Hematopoietic multipotent progenitor cell treated with erythropoietin and hydrocortisone succinate and interleukin-3 and kit ligand, for 15 days (in vitro differentiated cells): ENCODE results near the gene RAP1GAP2.
"Not testable (repeated sequence)": the region's sequence is repeated elsewhere in the genome, so short reads cannot be mapped to it uniquely, and the experiment has no call there.

Experiments used
- DNase-seq: peaks from one replicate; pipeline ENCODE4 v3.0.0-alpha.2; 2015; ENCODE audit warnings: low spot score

RAP1GAP2 gene

DNA sequence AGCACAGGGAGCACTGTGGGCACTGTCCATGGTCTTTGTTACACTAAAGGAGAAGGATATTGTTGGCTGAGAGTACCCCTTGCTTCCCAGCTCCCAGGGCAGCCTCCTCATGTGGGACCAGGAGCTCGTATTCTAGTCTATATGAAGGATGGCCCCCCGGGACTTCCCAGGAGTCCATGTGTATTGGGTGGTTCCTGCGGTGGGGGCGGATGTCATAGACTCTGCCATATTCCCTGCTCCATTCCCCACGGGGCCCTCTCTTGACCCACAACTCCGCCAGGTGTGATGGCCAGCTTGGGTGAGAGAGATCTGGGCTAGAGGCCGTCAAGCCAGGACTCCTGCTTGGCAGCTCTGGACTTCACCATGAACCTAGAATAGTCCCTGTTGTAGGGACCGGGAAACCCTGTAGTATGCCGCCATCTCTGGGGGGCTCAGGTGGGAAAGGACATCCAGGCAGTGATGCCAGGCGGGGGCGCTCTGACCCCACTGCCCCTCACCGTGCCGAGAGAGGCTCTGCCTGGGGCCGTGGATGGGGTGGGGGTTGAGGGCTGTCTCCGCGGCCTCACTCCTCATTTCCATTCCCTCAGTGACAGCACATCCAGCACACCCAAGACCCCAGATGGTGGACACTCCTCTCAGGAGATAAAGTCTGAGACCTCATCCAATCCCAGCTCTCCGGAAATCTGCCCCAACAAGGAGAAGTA is 229.3 kb downstream of the RAP1GAP2 start:
- no peak for DNase-seq

DNA sequence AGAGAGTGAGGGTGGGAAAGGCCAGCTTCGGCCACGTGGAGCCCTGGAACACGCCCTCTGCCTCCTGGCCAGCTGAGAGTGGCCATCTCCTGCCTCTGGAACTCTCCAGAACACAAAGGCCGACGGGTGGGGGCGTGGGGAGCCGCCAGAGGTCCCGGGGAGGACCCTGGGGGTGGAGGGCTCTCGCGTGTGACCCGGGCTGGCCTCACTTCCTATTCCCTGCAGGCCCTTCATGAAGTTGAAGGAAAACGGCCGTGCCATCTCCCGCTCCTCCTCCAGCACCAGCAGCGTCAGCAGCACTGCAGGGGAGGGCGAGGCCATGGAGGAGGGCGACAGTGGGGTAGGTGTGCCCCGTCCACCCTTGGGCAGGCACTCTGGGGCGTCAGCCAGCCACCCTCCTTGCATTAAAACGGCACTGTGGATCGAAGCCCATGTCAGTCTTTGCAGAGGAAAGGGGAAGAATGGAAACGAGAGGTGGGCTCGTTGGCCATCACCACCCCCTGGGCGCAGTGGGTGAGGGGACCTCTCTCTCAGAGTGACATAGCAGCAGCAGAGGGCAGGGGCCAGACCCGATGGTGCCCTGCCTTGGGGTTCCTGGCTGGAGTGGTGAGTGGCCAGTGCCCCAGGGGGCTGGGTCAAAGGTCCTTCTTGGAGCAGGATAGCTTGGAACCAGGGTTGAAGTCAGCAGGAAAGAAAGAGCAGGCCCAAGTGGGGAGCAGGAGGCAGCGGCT is 230.1 kb downstream of the RAP1GAP2 start:
- DNase-seq: no peak

DNA sequence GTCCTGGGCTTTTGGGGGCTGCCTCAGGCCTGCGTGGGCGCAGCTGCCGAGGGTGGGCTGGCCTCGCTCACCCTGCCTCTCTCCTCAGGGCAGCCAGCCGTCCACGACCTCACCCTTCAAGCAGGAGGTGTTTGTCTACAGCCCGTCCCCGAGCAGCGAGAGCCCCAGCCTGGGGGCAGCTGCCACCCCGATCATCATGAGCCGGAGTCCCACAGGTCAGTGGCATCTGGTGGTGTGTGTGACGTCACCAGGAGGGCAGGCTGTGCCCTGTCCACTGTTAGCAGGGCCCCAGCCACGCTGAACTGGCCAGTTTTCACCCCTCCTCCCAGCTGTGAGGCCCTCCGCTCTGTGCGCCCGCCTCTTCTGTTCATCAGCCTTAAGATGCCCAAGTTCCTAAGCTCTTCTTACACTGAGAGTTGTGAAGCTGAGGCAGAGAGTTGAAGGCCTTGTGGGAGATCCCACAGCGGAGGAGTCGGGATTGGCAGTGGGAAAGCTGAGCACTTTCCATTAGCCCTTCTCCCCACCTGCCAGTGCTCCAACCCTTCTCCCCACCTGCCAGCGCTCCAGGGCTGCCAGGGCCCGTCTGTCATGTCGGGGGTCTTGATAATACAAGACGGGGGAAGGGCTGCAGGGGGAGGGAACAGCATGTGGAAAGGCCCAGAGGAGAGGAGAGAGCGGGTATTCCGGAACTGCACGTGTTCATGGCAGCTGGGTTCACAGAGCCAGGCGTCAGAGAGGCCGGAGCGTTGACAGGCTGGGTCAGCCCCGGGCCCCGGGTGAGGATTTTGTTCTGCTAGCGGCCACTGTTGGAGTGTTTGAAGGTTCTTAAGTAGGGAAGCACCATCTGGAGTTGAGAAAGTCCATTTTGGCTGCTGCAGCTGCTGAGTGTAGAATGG is 230.9 kb downstream of the RAP1GAP2 start:
- DNase-seq: no peak

DNA sequence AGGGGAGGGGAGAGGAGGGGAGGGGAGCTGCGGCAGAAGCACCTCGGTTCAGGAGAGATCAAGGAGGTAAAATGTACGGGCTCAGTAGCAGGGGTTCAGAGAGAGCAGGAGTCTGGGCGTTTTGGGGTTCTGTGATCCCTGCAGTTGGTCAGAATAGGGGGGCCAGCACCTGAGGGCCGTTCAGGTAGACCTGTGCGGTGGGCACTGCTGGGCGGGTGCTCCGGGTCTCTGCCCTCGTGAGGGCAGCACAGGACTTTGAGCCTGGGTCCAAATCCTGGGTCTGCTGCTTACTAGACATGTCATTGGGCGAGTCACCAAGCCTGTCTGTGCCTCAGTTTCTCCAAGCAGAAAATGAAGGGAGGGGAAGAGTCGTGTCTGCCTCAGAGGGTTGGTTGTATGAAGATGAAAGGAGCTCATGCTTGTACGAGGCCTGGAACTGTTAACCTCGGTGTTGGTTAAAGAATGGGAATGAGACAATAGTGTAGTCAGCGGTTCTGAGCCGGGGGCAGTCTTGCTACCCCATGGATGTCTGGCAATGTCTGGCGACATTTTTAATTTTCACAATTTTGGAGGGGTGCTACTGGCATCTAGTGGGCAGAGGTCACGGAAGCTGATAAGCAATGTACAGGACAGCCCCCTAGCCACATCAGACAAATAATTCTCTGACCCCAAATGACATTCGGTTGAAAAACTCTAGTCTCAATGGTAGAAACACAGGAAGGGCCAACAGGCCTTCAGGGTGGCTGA is 231.7 kb downstream of the RAP1GAP2 start:
- no peak for DNase-seq

DNA sequence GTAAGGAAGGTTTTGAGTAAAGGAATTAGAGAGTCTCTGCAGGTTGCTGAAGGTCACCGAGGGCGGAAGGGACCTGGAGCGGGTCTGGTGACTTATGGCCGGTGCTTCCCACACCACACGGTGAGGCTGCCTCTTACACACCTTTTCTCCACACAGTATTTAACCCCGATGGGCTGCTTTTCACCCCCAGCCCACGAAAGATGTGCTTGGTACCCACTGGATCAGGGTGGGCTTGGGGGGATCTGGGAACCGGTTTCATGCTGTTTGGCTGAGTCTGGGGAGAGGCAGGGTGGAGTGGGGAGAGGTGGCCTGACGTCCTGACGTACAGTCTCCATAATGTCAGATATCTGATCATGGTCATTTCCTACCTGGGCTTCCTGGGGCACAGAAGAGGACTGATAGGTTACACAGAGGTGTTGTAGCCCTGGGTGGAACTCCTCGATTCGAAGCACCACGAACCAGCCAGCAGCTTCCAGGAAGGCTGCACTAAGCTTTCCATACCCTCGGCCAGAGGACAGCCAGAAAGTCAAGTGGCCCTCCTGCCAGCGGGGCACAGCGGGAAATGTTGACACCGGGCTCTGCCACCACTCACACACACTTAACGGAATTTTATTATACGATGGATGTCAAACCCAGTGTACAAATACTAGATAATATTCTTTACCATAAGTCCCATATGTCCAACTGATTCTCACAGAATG is 233.1 kb downstream of the RAP1GAP2 start:
- no peak for DNase-seq

DNA sequence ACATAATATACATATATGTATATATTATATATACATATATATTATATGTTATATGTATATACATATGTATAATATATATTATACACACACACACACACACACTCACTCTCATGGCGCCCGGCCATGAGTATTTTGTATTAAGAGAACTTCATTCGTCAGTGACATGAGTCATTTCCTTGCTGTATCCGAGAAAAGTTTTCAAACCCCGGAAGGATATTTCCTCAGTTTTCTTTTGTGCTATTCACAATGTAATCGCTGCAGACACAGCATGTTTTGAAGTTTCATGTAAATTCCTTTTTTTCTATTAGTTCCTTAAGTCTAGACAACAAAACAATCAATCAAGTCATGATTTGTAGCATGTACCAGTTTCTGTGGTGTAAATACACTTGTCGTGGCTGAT is 233.9 kb downstream of the RAP1GAP2 start:
- no peak for DNase-seq

DNA sequence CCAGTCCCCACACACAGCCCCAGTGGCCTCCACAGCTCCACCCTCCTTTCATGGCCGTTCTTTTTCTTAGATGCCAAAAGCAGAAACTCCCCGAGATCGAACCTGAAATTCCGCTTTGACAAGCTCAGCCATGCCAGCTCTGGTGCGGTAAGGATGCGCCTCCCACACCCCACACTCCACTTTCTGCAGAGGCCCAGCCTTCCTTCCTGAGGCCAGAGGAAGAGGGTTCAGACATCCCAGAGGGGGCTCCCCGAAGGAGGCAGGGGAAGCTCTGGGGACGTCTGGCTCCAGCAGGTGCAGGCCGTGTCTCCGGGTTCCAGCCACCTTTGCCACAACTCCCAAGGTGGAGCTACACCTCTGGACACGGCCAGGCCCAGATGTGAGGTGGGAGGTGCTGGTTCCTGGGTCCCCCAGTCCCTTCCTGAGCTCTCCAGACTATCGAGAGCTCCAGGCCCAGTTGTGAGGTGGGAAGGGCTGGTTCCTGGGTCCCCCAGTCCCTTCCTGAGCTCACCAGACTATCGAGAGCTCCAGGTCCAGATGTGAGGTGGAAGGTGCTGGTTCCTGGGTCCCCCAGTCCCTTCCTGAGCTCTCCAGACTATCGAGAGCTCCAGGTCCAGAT is 234.7 kb downstream of the RAP1GAP2 start:
- not testable (repeated sequence) for DNase-seq

DNA sequence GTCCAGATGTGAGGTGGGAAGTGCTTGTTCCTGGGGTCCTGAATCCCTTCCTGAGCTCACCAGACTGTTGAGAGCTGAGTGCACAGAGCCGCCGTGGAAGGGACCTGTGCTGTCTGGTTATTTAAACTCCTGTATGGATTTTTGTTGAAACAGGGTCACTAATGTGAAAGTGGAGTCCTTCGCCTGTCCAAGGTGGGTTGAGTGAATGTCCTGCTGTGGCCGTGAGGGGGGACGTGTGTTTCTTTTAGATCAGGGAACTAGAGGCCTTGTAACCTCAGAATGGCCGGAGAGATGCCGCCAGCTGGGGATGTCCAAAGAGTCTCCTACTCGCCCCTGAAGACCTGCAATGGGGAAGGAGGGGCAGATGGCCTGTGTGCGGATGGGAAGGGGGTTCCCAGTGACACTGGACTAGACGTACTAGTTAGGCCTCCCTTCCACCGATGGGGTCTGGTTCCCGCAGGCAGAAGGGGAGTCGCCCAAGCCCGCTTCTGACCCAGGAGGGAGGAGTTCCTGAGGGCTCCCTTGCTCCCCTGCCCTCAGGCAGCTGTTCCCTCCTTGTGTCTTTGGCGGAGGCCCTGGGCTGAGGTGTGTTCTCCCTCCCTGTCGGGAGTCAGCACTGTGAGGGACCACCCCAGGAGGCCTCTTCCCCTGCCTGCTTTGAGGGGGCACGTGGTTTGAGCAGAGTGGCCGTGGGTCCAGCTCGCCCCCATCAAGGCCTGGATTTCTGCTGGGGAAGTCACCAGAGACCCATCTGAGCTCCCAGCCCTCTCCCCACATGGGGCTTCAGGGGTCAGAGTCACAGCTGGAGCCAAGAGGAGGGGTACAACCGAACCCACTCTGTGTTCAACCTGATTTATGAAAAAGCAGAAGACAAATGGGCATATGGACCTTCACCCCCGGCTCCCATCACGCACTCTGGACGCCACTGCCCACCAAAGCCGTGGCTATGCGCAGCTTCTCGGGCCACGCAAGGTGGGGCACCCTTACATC is 236.3 kb downstream of the RAP1GAP2 start:
- DNase-seq: no peak

DNA sequence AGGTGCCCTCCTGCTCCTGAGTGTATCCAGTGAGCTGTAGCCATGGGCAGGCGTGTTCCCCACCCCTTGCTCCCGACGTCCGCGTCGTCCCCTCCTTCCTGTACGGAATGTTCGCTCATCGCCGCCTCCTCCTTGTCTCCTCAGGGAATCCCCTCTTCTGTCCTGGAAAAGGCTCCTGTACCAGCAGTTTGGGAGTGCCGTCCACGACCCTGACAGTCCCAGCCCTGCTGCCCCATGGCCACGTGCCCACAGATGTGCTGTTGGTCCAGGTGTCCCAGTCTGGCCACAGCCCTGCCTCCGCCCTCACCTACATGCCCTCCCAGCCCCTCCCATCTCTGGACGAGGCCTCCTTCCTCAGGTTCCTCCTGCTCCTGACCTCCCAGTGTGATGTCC is 237.0 kb downstream of the RAP1GAP2 start:
- no peak for DNase-seq

DNA sequence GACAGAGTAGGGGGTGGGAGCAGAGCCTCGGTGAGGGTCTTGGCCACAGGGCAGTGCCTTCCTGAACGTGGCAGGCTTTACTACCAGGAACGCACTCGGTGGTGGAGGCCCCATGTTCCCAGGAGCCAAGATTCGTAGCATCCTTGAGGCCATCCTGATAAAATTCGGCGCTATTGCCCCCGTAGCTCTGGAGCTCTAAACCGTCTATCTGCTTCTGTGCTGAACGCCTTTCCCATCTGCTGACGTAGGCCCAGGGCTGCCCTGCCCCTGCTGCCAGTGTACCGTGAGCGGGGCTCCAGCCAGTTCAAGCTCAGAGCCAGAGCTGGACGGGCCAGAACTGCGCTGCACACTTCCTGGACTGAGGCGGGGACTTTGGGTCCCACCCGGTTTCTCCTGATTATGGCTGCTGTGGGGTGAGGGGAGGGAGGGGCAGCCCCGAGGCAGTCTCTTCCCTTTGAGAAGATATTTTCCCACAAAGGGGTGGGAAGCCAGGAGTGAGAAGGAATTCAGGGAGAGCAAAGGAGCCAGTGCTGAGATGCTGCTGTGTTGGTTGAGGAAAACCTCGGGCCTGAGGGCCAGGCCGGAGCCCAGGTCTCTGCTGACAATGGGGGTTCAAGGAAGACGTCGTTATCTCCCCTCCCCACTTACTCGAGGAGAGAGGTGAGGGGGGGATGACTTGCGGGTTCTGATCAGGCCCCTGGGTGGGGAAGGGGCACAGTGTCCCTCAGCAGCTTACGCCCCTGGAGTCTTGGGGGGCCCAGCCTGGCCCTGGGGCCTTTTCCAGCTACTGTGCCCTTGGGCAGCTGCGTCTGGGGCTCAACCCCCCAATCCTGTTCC is 237.7 kb downstream of the RAP1GAP2 start:
- no peak for DNase-seq

DNA sequence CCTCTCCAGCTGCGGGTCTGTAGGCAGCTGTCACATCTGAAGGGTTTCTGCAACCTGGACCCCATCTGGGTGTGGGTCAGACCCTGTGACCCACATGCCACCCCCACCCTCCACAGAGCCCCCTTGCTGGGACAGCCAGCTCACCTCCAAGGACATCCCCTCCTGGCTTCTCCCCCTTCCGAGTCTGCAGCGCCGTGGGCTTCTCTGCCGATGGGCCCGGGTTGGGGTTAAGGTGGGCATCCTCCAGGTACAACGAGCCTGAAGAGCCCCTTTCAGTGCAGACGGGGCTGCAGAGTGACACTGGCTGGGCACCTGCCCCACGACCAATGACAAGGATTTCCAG is 238.3 kb downstream of the RAP1GAP2 start:
- DNase-seq: no peak

DNA sequence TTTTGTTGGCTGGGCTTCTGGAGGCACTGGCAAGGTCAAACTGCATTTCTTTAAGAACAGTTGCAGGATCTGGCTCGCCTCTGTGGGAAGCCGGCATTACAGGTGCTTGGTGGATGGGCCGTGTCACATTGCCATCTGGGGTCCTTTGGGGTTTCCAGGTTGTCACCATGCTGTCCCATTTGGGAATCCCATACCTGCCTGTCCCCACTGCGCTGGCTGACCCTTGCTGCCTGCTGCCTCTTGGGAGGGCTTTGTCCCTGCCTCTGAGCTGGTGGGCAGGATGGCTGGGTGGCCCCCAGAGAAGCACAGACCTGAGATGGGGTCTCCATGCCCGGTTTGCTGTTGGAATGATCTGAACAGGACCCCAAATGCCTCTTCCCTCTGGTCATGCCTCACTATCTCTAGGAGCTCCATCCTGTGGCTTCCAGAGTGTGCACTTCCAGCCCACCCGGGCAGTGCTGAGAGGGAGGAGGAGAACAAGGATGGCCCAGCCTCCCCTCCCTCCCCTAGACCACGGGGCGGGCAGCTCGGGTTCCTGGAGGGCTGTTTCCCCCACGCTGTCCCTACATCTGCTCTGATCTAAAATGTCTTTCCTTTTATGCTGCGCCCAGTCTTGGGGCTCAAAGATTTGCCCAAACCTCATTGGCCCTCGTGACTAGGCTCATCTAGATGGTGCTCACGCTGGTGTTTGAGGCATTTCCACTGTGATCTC is 239.2 kb downstream of the RAP1GAP2 start:
- no peak for DNase-seq

DNA sequence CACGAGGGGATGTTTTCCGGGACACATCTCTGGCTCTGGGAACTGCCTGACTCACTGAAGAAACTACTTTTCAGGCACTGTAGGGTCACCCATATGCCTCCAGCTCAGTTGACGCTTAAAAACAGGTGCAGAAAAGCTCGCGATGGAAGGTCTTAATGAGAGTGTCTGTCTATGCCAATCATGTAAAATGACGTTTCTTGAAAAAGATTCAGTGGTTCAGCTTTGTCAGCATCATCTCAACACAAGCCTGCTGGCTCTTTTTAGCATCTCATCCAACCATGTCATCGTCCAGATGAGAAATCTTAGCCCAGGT is 239.7 kb downstream of the RAP1GAP2 start:
- DNase-seq: no peak

DNA sequence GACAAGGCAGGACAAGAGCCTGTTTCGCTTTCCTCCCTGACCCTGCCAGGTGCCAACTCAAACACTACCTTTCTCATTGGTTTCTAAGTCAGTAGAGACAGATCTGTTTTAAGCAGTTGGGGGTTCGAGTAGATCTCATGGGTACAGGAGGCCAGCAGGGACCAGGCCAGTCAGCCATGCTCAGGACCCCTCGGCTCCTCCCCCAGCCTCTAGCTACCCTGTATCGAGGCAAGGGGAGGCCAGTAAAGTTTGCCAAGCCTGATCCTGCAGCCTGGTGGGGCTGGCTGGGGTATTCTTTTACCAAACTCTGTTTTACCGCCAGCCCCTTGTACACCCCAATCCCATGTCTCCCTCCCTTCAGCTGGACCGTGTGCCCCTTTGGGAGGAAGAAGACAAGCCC is 240.6 kb downstream of the RAP1GAP2 start:
- DNase-seq: no peak

DNA sequence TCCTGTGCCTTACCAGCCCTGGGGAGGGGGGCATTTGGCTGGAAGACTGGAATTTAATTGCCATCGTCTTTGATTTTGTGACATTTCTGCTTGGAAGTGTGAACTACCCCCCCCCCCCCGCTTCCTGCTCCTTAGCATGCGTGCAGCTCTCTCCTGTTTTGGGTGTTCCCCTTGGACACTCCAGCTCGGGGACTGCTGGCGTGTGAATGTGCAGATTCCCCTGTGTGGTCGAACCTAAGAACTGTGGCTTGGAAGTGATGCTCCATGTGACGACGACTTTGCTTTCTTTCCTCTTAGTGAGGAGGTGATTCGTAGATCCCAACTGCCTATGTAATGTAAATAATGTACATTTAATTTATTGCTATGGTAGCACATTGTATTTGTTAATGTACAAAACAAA is 241.0 kb downstream of the RAP1GAP2 start:
- no peak for DNase-seq

DNA sequence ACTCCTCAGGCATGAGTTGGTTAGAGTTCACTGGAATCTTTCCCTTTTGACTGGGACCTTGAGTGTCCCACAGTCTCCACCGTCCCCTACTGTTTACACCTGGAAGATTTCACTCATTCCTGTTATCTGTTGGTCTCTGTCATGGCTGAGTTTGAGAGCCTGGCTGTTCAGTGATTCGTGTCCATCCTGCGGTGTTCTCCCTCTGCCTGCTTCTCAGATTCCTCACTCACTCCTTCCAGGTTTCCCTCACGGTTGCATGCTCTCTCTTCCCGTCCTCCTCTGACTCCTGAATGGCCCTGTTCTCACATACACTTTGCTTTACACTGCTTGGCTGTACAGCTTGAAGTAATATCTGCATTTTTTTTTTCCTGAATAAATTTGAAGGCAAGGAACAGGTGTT is 242.7 kb downstream of the RAP1GAP2 start:
- no peak for DNase-seq

DNA sequence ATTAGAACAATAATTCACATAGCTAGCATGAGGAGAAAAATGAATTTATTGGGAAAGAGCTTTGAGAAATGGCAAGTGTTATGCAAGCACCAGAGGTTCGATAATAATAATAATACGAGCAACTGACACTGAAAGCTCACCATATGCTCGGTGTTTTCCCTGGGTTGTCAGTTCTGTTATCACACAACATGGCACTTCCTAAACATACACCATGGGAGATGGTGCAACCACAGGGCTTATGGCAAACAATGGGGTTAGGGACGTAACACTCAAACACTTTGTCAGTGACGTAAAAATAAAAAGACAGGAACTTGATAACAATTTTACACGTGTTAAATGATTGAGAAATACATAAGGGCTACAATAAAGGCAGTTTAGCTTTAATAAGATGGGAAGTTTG is 243.5 kb downstream of the RAP1GAP2 start:
- no peak for DNase-seq

DNA sequence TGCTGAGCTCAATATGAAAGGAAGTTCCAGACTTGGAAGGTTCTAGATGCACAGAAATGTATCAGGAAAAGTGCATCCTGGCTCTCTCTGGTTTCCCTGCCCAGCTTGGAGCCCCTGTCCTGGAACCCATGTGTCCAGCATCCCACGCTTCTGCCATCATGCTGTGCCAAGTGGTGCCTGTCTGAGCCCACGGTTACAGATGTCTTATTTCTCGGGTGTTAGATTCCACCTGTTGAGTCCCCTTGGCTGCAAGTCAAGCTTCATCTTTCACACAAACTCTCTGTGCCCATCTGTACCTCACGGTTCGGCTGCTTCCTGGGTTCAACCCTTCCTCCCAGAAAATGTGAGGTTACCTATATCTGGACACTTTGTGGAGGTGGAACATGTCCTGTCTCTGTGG is 244.6 kb downstream of the RAP1GAP2 start:
- no peak for DNase-seq
